ENCODE measurements around the gene WLS.

The WLS gene

GRCh38 chr1:68227598-68227997, 4.7 kb downstream of the WLS start:
- no peak for DNase-seq (ENCODE audit: low spot score)

- no peak for DNase-seq (ENCODE audit: low spot score)
Observed at GRCh38 chr1:68225781-68226180, 6.5 kb downstream of the WLS start.

GRCh38 chr1:68223687-68224086, 8.6 kb downstream of the WLS start:
- no peak for DNase-seq (ENCODE audit: low spot score)

GRCh38 chr1:68221980-68222373, 10.3 kb downstream of the WLS start:
- no peak for DNase-seq (ENCODE audit: low spot score)

- no peak for DNase-seq (ENCODE audit: low spot score)
Observed at GRCh38 chr1:68221001-68221979, 11.0 kb downstream of the WLS start.

- no peak for DNase-seq (ENCODE audit: low spot score)
Observed at GRCh38 chr1:68220420-68220819, 11.9 kb downstream of the WLS start.

- DNase-seq (ENCODE audit: low spot score), result no peak
Observed at GRCh38 chr1:68218490-68218889, 13.8 kb downstream of the WLS start.

GRCh38 chr1:68217618-68218017, 14.7 kb downstream of the WLS start:
- no peak for DNase-seq (ENCODE audit: low spot score)

GRCh38 chr1:68217060-68217554, 15.2 kb downstream of the WLS start:
- DNase-seq (ENCODE audit: low spot score), result no peak

- DNase-seq (ENCODE audit: low spot score), result no peak
Observed at GRCh38 chr1:68216089-68216772, 16.1 kb downstream of the WLS start.

- DNase-seq (ENCODE audit: low spot score), result no peak
Observed at GRCh38 chr1:68213843-68214242, 18.5 kb downstream of the WLS start.

- no peak for DNase-seq (ENCODE audit: low spot score)
Observed at GRCh38 chr1:68211761-68212380, 20.5 kb downstream of the WLS start.

GRCh38 chr1:68210829-68211228, 21.5 kb downstream of the WLS start:
- DNase-seq (ENCODE audit: low spot score), result no peak

- no peak for DNase-seq (ENCODE audit: low spot score)
Observed at GRCh38 chr1:68210027-68210426, 22.3 kb downstream of the WLS start.

GRCh38 chr1:68206848-68207689, 25.3 kb downstream of the WLS start:
- DNase-seq (ENCODE audit: low spot score), result no peak

- DNase-seq (ENCODE audit: low spot score), result no peak
Observed at GRCh38 chr1:68205794-68206358, 26.4 kb downstream of the WLS start.

- DNase-seq (ENCODE audit: low spot score), result no peak
Observed at GRCh38 chr1:68204977-68205630, 27.2 kb downstream of the WLS start.

- no peak for DNase-seq (ENCODE audit: low spot score)
Observed at GRCh38 chr1:68202239-68202832, 30.0 kb downstream of the WLS start.

- no peak for DNase-seq (ENCODE audit: low spot score)
Observed at GRCh38 chr1:68201546-68202238, 30.6 kb downstream of the WLS start.

- DNase-seq (ENCODE audit: low spot score), result no peak
Observed at GRCh38 chr1:68199603-68200002, 32.7 kb downstream of the WLS start.
